Ovary (tissue), 3 donors: ENCODE results near the gene WASF3.

ENCODE experiments used
- CTCF ChIP-seq, 3 donors: fragments of 450-650 bp in 2 of 3; fragments of 200-600 bp in 1 of 3; IDR thresholded peaks; one replicate each; pipeline versions ENCODE4 v1.5.1 to v1.8.0; 2016 to 2022; ENCODE audit warnings: antibody characterized with exemption in 3 of 3, mild to moderate bottlenecking in 1 of 3
- POLR2A ChIP-seq: fragments of 450-650 bp; IDR thresholded peaks from one replicate; pipeline ENCODE4 v1.6.1; 2017; ENCODE audit warnings: antibody characterized with exemption, mild to moderate bottlenecking, moderate library complexity
- donor health status: DM: no; HTN: no; CAD: no.

- no peak for TF ChIP-seq CTCF (IDR thresholded peaks at IDR 0.05)
- TF ChIP-seq POLR2A = no peak
Measured at GRCh38 chr13:26718872-26719271, 161.4 kb downstream of the WASF3 start.
